Activated T-cell treated with anti-CD3 and anti-CD28 coated beads, Interleukin-2, amount 50 U/mL, for 72 hours (primary cell): ENCODE measurements around the gene STOM. TPM values are rescaled to one million over a fixed set of nuclear protein-coding genes. Genes with fewer than 3 reads are reported as not detected.

ENCODE experiments used
- ATAC-seq, 2 donors: fragments of 150-1000 bp; cut with Tn5 transposase; replicated peaks in 1 of 2; 2 replicates each; pipeline ENCODE4 v1.10.0; 2021; ENCODE audit warnings: moderate library complexity in 2 of 2, mild to moderate bottlenecking in 1 of 2
- DNase-seq, 2 donors: peaks; one replicate each; pipeline ENCODE4 v3.0.0; 2021 to 2022; ENCODE audit warnings: mixed read lengths in 1 of 2
- H3K27ac Mint-ChIP-seq: one replicate; pipeline ENCODE4 v1.8.0; 2022; ENCODE audit warnings: mild to moderate bottlenecking, moderate library complexity, mixed read lengths
- H3K27me3 Mint-ChIP-seq: one replicate; pipeline ENCODE4 v1.8.0; 2022; ENCODE audit warnings: low read depth, mixed read lengths
- H3K36me3 Mint-ChIP-seq, 2 donors: one replicate each; pipeline ENCODE4 v1.8.0; 2022; ENCODE audit warnings: mixed read lengths in 2 of 2, mild to moderate bottlenecking in 1 of 2; ENCODE audit not compliant: insufficient read depth in 2 of 2
- H3K4me1 Mint-ChIP-seq: one replicate; pipeline ENCODE4 v1.8.0; 2022; ENCODE audit warnings: low read depth, mixed read lengths
- H3K4me3 Mint-ChIP-seq, 2 donors: one replicate each; pipeline ENCODE4 v1.8.0; 2022; ENCODE audit warnings: mild to moderate bottlenecking in 2 of 2, mixed read lengths in 2 of 2, moderate library complexity in 2 of 2
- H3K9me3 Mint-ChIP-seq, 2 donors: one replicate each; pipeline ENCODE4 v1.8.0; 2022; ENCODE audit warnings: mixed read lengths in 2 of 2
- total RNA-seq, 2 donors: library from RNA; stranded (reverse); gene quantifications; one replicate each; pipeline ENCODE4 v1.2.3, GENCODE V29; 2022

STOM gene
- total RNA-seq, 2 donors from 2014 or later = 63.7 to 90.6 TPM

GRCh38 chr9:121388140-121388905, 18.3 kb upstream of the STOM start:
- Mint-ChIP-seq H3K27me3 (no peaks in the 10 kb centered on the region), H3K36me3 (no peaks in the 10 kb centered on the region), H3K27ac (no peak overlapping the region), H3K4me3 (no peak overlapping the region), H3K4me1 (peaks cover 4% of the 10 kb centered on the region), H3K9me3 (no peaks in the 10 kb centered on the region)
- no peak for DNase-seq
- ATAC-seq = no peak

DNA sequence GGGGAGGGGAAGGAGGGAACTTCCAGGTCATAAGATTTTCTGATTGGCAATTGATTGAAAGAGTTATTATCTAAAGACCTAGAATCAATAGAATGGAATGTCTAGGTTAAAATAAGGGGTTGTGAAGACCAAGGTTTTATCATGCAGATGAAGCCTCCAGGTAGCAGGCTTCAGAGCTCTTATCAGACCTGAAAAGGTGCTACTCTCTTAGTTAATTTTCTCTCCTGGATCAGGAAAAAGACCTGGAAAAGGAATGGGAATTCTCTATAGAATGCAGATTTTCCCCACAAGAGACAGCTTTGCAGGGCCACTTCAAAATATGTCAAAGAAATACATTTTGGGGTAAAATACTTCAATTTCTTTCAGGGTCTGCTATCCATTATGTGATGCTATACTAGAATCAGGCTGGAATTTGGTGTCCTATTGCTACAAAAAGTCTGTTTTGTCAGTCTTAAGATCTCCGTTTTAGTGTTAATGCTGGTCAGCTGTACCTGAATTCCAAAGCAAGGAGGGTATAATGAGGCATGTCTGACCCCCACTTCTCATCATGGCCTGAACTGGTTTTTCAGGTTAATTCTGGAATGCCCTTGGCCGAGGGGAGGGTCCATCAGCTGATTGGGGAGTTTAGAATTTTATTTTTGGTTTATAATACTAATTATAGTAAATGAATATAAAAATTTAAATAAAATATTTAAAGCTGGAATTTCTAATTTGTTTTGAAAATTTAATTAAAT, 16.6 kb upstream of the STOM start:
- ATAC-seq = no peak
- H3K4me1 Mint-ChIP-seq = no peaks in the 10 kb centered on the region
- no peak for DNase-seq
- no peaks in the 10 kb centered on the region for H3K27me3 Mint-ChIP-seq
- H3K27ac Mint-ChIP-seq = no peak overlapping the region
- H3K36me3 Mint-ChIP-seq = no peaks in the 10 kb centered on the region
- H3K4me3 Mint-ChIP-seq = no peak overlapping the region
- H3K9me3 Mint-ChIP-seq = no peaks in the 10 kb centered on the region

DNA sequence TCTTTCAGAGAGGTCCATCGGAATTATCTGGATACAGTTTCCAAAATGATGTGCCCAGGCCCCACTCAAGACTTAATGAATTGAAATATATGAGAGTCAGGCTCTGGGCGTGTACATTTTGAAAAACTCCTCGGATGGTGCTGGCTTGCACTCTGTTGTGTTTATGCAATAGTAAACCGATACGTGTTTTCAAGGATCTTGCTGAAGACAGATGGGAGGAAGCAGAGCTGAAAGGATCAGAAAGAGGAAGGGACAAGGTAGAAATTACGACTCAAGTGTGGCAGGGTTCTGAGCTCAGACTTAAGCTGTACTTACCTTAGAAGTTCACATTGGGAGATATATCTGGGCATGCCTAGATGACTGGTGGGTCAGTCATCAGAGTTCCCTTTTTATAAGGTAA, 13.7 kb upstream of the STOM start:
- no peak overlapping the region for H3K4me3 Mint-ChIP-seq
- H3K27ac Mint-ChIP-seq = no peak overlapping the region
- DNase-seq (no peak), ATAC-seq (no peak)
- H3K27me3 Mint-ChIP-seq = no peaks in the 10 kb centered on the region
- no peaks in the 10 kb centered on the region for H3K36me3 Mint-ChIP-seq
- H3K9me3 Mint-ChIP-seq = no peaks in the 10 kb centered on the region
- H3K4me1 Mint-ChIP-seq = no peaks in the 10 kb centered on the region

- no peak overlapping the region for H3K4me3 Mint-ChIP-seq
- no peak for ATAC-seq
- peaks cover 0 to 2% of the 10 kb centered on the region in 2 donors for H3K9me3 Mint-ChIP-seq
- H3K4me1 Mint-ChIP-seq = no peaks in the 10 kb centered on the region
- H3K27ac Mint-ChIP-seq = no peak overlapping the region
- peaks cover 2 to 7% of the 10 kb centered on the region in 2 donors for H3K36me3 Mint-ChIP-seq
- H3K27me3 Mint-ChIP-seq = no peaks in the 10 kb centered on the region
- no peak for DNase-seq
Observed at GRCh38 chr9:121380846-121381245, 10.8 kb upstream of the STOM start.

DNA sequence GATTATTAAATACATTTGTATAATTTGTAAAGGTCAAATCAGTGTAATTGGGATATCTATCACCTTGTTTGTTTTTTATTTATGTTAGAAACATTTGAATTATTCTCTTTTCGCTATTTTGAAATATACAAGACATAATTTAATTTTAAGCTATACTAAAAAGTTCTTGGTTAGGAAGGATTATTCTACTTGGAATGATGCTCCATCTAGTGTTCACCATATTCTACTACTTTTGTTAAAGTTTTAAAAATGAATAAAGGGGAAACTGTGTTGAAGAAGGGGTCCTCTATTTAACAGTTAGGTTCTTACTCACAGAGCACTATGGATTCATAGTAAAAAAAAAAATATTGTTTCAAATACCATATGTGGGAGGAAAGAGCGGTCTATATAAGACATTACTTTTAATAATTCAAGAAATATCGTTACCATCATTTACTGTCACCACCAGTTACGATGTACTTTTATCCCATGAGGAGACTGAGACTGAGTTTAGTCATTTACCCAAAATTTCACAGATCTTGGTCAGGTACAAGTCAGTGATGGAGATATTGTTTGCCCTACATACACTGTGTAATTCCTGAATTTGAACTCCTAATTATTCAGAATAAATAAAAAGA, 6.3 kb upstream of the STOM start:
- ATAC-seq (no peak), DNase-seq (no peak)
- no peak overlapping the region for H3K27ac Mint-ChIP-seq
- H3K9me3 Mint-ChIP-seq = peaks cover 0 to 2% of the 10 kb centered on the region in 2 donors
- no peaks in the 10 kb centered on the region for H3K27me3 Mint-ChIP-seq
- H3K4me3 Mint-ChIP-seq = no peak overlapping the region
- H3K36me3 Mint-ChIP-seq = peaks cover 2 to 7% of the 10 kb centered on the region in 2 donors
- H3K4me1 Mint-ChIP-seq = peaks cover 12% of the 10 kb centered on the region

DNA sequence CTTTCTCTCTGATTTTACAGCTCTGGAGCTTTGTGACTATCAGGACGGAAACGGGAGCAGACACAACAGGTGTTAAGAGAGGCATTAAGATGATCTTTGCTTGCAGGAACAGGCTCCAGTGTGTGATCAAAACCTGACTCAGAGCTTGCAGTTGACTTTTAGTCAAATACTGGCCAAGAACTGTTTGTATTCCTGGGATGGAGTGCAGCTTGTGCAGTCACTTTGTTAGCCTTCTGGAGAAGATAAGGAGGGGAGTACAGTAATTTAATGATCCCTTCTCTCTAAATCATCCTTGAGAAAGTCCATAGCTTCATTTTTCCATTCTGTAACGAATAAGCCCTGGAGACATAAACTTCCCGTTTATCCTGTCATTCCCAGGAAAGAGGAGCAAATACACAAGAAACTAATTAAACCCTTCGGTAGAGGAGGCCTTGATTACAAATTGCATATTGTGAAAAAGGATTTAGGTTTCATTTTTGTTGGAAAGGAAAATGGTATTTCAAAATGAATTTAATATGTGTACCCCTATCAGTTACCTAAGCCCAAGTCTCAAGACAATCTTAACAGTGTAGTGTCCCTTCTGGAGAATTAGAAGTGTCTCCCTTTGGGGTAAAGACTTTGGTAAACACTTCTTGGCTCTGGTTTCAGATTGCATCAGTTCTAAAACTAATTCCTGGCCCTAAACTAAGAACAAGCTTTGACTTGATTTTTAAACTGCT, 3.1 kb upstream of the STOM start:
- peaks cover 6 to 10% of the 10 kb centered on the region in 2 donors for H3K36me3 Mint-ChIP-seq
- H3K4me1 Mint-ChIP-seq = peaks cover 34% of the 10 kb centered on the region
- no peak for DNase-seq
- no peak overlapping the region for H3K4me3 Mint-ChIP-seq
- no peak overlapping the region for H3K27ac Mint-ChIP-seq
- peaks cover 0 to 5% of the 10 kb centered on the region in 2 donors for H3K9me3 Mint-ChIP-seq
- H3K27me3 Mint-ChIP-seq = no peaks in the 10 kb centered on the region
- no peak for ATAC-seq

DNA sequence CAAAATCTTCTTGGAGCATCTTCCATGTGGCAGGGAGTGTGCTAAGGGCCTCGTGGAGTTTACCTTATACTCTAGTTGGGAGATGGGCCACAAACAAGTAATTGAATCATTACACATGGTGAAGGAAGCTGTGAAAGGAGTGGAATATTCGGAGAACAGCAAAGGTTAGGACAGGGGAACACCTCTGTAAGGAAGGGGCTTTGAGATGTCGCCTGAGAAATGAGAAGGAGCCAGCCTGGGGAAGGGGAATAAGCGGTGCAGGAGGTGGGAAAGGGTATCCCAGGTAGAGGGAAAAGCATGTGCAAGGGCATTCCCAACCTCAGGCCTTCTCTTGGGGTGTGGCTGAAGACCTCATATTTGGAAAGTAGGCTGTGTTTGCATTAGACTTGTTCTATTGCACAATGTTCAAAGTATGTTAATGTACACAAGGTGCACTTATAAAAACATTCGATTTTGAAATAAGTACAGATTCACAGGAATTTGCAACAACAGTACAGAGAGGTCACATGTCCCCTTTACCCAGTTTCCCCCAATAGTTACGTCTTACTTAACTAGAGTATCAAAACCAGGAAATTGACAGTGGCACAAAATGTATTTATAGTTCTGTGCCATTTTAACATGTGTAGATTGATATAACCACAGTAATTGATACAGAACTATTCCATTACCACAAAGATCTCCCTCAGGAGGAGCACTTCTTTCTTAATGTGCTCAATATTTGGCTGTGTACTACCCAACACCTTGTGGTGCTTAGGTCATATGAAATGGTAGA, 2.4 kb upstream of the STOM start:
- Mint-ChIP-seq H3K9me3 (peaks cover 0 to 3% of the 10 kb centered on the region in 2 donors), H3K27me3 (no peaks in the 10 kb centered on the region), H3K27ac (no peak overlapping the region), H3K36me3 (peaks cover 5 to 6% of the 10 kb centered on the region in 2 donors), H3K4me3 (peak overlapping the region in 1 of 2 donors; percentile 17), H3K4me1 (peaks cover 42% of the 10 kb centered on the region)
- no peak for DNase-seq
- ATAC-seq = no peak

DNA sequence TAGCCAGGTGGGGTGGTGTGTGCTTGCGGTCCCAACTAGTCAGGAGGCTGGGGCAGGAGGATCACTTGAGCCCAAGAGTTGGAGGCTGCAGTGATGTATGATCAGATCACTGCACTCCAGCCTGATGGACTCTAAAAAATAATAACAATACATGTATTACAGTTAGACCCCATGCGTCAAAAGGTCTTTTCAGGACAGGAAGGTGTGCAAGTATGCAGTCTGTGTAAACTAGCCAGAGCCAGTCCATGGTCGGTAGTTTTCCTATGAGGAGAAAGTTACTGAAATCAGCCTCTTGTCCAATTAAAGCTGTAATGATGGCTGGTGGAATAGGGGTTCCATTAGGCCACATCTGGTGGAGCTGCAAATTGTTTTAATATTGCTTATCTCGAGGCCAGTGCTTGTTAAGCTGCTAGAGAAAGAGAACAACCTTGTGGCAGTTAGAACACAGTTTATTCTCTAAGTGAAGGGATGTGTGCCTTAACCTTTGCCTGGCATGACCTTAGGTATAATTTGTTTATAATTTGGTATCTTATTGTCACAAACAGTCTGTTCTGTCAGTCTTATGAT, 1.5 kb upstream of the STOM start:
- ATAC-seq = no peak
- H3K27ac Mint-ChIP-seq = peak overlapping the region; percentile 57
- peaks cover 4 to 5% of the 10 kb centered on the region in 2 donors for H3K36me3 Mint-ChIP-seq
- peaks cover 50% of the 10 kb centered on the region for H3K4me1 Mint-ChIP-seq
- no peak for DNase-seq
- H3K4me3 Mint-ChIP-seq = peak overlapping the region; percentile 61 to 85
- H3K27me3 Mint-ChIP-seq = no peaks in the 10 kb centered on the region
- peaks cover 0 to 3% of the 10 kb centered on the region in 2 donors for H3K9me3 Mint-ChIP-seq

DNA sequence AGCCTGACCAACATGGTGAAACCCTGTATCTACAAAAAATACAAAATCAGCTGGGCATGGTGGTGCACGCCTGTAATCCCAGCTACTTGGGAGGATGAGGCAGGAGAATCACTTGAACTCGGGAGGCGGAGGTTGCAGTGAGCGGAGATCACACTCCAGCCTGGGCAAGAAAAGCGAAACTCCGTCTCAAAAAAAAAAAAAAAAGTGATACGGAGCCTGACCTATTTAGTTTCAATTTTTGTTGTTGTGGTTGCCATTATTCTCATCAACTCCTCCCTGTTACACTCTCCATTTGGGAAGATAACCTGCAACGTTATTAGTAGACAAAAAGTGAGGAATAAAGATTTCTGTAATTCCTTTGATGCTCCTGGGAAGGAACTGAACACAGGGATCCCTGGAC, 1.3 kb downstream of the STOM start:
- H3K27ac Mint-ChIP-seq = peak overlapping the region; percentile 29
- DNase-seq (peak in 1 of 2 donors; percentile 17), ATAC-seq (no peak)
- no peaks in the 10 kb centered on the region for H3K27me3 Mint-ChIP-seq
- peaks cover 0 to 3% of the 10 kb centered on the region in 2 donors for H3K9me3 Mint-ChIP-seq
- peaks cover 4 to 5% of the 10 kb centered on the region in 2 donors for H3K36me3 Mint-ChIP-seq
- H3K4me3 Mint-ChIP-seq = peak overlapping the region; percentile 85
- peaks cover 61% of the 10 kb centered on the region for H3K4me1 Mint-ChIP-seq

- Mint-ChIP-seq H3K27me3 (no peaks in the 10 kb centered on the region), H3K27ac (peak overlapping the region; percentile 54), H3K4me3 (peak overlapping the region; percentile 85), H3K36me3 (peaks cover 4 to 5% of the 10 kb centered on the region in 2 donors), H3K4me1 (peaks cover 60% of the 10 kb centered on the region), H3K9me3 (peaks cover 0 to 3% of the 10 kb centered on the region in 2 donors)
- no peak for DNase-seq
- no peak for ATAC-seq
Observed at GRCh38 chr9:121368138-121368522, 1.9 kb downstream of the STOM start.

DNA sequence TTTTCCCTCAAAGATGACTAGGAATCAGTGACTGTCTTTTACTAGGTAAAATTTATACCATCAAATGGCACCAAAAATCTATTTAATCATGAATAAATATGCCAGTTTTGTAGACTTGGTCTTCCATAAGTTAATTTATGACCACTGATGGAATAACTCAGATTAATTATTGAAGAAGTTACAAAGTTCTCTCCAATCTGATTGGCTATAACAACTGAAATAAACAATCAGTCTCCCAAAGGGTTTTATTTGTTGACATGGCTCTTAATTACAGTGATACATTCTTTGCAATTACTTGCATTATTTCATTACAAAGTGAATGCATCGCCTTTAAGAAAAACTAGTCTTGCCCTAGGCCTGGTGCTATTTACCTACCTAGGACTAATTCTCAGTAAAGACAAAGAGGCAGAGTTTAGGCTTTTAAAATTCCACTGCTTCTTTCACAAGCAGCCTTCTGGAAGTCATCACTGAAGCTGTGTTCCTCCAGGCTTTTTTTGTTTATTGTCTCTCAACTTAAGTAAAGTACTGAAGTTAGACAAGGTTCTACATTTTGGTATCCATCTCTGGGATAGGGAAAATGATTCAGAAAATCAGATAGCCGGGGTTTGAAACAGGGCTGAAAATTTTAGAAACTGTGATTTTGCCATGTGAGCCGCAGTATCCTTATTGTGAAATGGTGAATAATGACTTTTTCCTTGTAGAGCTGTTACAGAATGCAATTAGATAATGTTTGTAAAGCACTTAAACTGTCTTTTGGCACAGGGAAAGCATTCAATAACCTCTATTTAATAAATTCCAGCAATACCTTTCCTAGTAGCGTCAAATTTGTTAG, 2.5 kb downstream of the STOM start:
- peaks cover 56% of the 10 kb centered on the region for H3K4me1 Mint-ChIP-seq
- peak overlapping the region; percentile 85 for H3K4me3 Mint-ChIP-seq
- ATAC-seq (no peak), DNase-seq (no peak)
- H3K27ac Mint-ChIP-seq = peak overlapping the region; percentile 54
- no peaks in the 10 kb centered on the region for H3K27me3 Mint-ChIP-seq
- peaks cover 0 to 3% of the 10 kb centered on the region in 2 donors for H3K9me3 Mint-ChIP-seq
- H3K36me3 Mint-ChIP-seq = peaks cover 4 to 5% of the 10 kb centered on the region in 2 donors
